Right atrium auricular region (tissue), 2 donors: Measurements from ENCODE around the gene PALLD. TPM values are rescaled to one million over a fixed set of nuclear protein-coding genes. Genes with fewer than 3 reads are reported as not detected.
A peak's percentile ranks its signal among the peaks of the same experiment; 100 is the strongest.

Experiments used
- DNase-seq: peaks from one replicate; pipeline ENCODE4 v3.0.0-alpha.2; 2019; ENCODE audit warnings: low spot score
- H3K27ac ChIP-seq, 2 donors: fragments of 200-600 bp; sonication (generic); 1 replicate in 1 of 2; 2 replicates in 1 of 2; pipeline ENCODE4 v1.5.1; 2016 to 2019
- H3K27me3 ChIP-seq, 2 donors: fragments of 200-600 bp; sonication (generic); one replicate each; pipeline versions ENCODE4 v1.5.1 to v1.6.0; 2017 to 2019
- H3K36me3 ChIP-seq: fragments of 200-600 bp; sonication (generic); one replicate; pipeline ENCODE4 v1.5.1; 2016
- H3K4me1 ChIP-seq, 2 donors: fragments of 200-600 bp; sonication (generic); one replicate each; pipeline versions ENCODE4 v1.5.1 to v1.6.0; 2017 to 2019
- H3K4me3 ChIP-seq, 2 donors: fragments of 200-600 bp; sonication (generic); 1 replicate in 1 of 2; 2 replicates in 1 of 2; pipeline ENCODE4 v1.5.1; 2017 to 2019; ENCODE audit warnings: mild to moderate bottlenecking in 1 of 2, moderate library complexity in 1 of 2
- H3K9me3 ChIP-seq, 2 donors: fragments of 200-600 bp; sonication (generic); one replicate each; pipeline ENCODE4 v1.5.1; 2019
- total RNA-seq, 2 donors: library from RNA; depleted of rRNA; stranded (reverse); fragments of >200 nt; gene quantifications; one replicate each; pipeline ENCODE4 v1.1.0, GENCODE V29; 2016
- TF ChIP-seq, protein P1 (sequence below), 2 donors: fragments of 200-600 bp; sonication (generic); IDR thresholded peaks; one replicate each; pipeline ENCODE4 v1.5.1; 2019; ENCODE audit warnings: antibody characterized with exemption in 2 of 2

Gene PALLD
- total RNA-seq, 2 donors from 2014 or later, result 764 to 782 TPM

DNA sequence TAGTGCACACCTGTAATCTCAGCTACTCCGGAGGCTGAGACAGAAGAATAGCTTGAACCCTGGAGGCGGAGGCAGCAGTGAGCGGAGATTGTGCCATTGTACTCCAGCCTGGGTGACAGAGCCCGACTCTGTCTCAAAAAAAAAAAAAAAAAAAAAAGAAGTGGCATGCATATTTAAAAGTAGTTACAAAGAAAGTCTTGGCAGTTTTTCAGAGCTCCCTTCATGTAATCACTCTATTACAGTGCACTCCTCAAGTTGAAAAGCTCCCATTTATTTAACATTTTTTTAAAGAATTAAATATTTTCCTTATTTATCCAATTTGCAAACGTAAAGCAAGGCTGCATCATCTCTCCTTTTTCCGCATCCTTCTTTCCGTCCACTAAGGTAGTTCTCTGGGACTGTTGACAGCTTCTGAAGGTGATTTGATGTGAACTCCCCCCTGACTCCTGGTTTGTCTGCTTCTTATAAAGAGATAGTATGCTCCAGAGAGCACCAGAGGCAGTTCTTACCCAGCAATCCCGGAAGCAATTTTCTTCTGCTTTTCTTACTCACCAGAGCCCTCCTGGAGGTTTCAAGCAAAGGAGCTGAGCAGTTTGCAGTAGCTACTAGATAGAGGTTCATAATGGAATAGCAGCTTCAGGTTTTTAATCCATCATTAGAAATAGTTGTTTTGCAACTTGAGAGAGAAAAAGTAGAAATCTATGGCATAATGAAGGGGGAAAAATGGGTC is 151.0 kb downstream of the PALLD start:
- TF ChIP-seq, protein P1, sequence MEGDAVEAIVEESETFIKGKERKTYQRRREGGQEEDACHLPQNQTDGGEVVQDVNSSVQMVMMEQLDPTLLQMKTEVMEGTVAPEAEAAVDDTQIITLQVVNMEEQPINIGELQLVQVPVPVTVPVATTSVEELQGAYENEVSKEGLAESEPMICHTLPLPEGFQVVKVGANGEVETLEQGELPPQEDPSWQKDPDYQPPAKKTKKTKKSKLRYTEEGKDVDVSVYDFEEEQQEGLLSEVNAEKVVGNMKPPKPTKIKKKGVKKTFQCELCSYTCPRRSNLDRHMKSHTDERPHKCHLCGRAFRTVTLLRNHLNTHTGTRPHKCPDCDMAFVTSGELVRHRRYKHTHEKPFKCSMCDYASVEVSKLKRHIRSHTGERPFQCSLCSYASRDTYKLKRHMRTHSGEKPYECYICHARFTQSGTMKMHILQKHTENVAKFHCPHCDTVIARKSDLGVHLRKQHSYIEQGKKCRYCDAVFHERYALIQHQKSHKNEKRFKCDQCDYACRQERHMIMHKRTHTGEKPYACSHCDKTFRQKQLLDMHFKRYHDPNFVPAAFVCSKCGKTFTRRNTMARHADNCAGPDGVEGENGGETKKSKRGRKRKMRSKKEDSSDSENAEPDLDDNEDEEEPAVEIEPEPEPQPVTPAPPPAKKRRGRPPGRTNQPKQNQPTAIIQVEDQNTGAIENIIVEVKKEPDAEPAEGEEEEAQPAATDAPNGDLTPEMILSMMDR (IDR thresholded peaks at IDR 0.05), result no peak
- Histone ChIP-seq H3K27ac (peak overlapping the region in 1 of 2 donors; percentile 70), H3K36me3 (no peaks in the 10 kb centered on the region), H3K27me3 (no peaks in the 10 kb centered on the region), H3K9me3 (no peaks in the 10 kb centered on the region), H3K4me1 (peaks cover 0 to 55% of the 10 kb centered on the region in 2 donors), H3K4me3 (no peak overlapping the region)
- no peak for DNase-seq

DNA sequence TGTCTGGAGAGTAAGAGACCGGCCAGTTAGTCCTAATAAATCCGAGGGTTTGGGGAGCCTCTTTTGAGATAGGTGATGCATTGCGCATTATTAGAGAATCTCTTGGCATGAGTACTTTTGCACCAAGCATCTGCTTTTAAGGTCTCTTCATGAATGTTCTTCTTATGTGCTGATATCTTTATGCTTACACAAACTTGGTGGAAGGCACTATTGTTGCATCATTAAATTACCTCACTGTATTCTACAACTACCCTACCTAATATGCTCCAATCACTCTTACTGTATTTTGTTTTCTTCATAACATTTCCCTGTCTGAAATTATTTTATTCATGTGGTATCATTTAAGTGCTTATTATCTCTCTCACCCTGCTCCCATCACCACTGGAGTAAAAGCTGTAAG is 151.6 kb downstream of the PALLD start:
- no peak for DNase-seq
- no peaks in the 10 kb centered on the region for H3K9me3 ChIP-seq
- peak overlapping the region in 1 of 2 donors; percentile 44 for H3K27ac ChIP-seq
- TF ChIP-seq, protein P1 (IDR thresholded peaks at IDR 0.05), result no peak
- peaks cover 0 to 48% of the 10 kb centered on the region in 2 donors for H3K4me1 ChIP-seq
- no peaks in the 10 kb centered on the region for H3K27me3 ChIP-seq
- no peak overlapping the region for H3K4me3 ChIP-seq
- H3K36me3 ChIP-seq, result no peaks in the 10 kb centered on the region

DNA sequence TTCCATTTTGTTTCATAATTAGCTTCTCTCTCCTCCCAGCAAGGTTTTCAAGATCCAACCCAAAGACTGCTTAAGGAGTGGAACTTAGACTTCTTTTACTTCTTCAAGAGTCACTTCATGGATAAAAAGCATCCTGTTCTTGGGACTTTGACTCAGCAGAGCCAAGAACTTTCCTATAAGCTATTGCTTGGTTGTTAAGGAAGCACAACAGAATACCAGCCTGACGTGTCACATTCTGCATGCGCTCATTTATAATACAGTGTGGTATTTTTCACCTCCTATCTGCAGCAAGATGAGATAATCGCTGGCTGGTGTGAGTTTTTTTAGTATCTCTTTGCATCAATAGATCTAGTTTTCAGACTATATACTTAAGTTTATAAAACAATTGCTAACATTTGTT is 152.1 kb downstream of the PALLD start:
- TF ChIP-seq, protein P1 (IDR thresholded peaks at IDR 0.05), result no peak
- peaks cover 0 to 44% of the 10 kb centered on the region in 2 donors for H3K4me1 ChIP-seq
- no peaks in the 10 kb centered on the region for H3K9me3 ChIP-seq
- no peak for DNase-seq
- H3K36me3 ChIP-seq, result no peaks in the 10 kb centered on the region
- no peak overlapping the region for H3K4me3 ChIP-seq
- H3K27ac ChIP-seq, result peak overlapping the region in 1 of 2 donors; percentile 44
- H3K27me3 ChIP-seq, result no peaks in the 10 kb centered on the region

DNA sequence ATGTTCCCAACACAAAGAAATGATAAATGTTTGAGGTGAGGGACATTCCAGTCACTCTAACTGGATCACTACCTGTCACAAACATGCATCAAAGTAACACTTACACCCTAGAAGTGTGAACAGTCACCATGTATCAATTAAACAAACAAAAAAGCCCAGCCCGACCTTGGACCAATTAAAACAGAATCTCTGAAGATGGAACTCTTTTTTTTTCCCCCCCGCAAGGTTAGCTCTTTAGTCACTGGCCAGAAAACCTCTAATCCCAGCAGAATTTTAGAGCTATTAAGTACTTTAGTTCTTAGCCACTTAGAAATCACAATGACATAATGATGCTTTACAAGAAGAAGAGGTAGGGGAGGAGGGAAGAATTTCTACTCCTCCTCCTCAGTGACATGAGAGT is 154.5 kb downstream of the PALLD start:
- no peak for DNase-seq
- Histone ChIP-seq H3K27ac (peak overlapping the region in 1 of 2 donors; percentile 30), H3K27me3 (no peaks in the 10 kb centered on the region), H3K9me3 (no peaks in the 10 kb centered on the region), H3K36me3 (no peaks in the 10 kb centered on the region), H3K4me1 (peaks cover 0 to 32% of the 10 kb centered on the region in 2 donors), H3K4me3 (no peak overlapping the region)
- TF ChIP-seq, protein P1 (IDR thresholded peaks at IDR 0.05), result no peak

DNA sequence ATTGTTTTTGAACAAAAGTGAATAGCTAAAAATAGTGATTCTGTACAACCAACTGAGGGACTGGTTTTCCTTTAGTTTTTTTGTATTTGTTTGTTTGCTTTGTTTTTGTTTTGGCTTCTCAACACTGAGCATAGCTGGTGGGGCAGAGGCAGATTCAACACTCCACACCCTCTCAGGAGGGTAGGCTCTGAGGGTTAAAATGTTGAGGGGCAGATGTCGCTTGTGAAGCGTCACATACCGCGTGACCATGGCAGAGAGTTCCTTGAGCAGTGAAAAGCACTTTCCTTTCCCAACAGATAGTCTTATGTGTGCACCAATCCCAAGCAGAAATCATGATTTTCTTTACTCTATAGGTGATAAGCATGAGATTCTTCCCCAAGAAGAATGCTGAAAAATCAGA is 155.0 kb downstream of the PALLD start:
- Histone ChIP-seq H3K4me1 (peaks cover 0 to 29% of the 10 kb centered on the region in 2 donors), H3K27ac (peak overlapping the region in 1 of 2 donors; percentile 14), H3K27me3 (no peaks in the 10 kb centered on the region), H3K4me3 (no peak overlapping the region), H3K36me3 (no peaks in the 10 kb centered on the region), H3K9me3 (no peaks in the 10 kb centered on the region)
- TF ChIP-seq, protein P1 (IDR thresholded peaks at IDR 0.05), result no peak
- DNase-seq, result no peak

DNA sequence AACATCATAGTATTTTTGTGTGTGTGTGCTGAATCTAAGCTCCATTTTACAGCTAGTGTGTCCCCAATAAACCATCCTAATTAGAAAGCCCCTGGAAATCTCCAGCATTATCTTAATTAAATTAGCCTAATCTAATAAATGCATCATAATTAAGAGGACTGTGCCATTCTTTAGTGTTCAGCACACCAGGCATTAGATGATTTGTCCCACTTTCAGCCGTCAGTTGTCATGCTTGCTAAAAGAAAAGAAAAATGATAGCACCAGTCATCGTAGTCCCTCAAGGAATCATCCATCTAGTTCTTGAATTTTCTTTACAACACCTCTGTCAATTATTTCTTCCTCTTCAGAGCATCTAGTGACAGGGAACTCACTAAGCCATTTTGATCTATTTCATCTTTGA is 155.9 kb downstream of the PALLD start:
- Histone ChIP-seq H3K27ac (no peak overlapping the region), H3K36me3 (no peaks in the 10 kb centered on the region), H3K4me3 (no peak overlapping the region), H3K27me3 (no peaks in the 10 kb centered on the region), H3K9me3 (no peaks in the 10 kb centered on the region), H3K4me1 (peaks cover 0 to 23% of the 10 kb centered on the region in 2 donors)
- DNase-seq, result no peak
- TF ChIP-seq, protein P1 (IDR thresholded peaks at IDR 0.05), result no peak
